Measurements from ENCODE around the gene STK16.

DNA sequence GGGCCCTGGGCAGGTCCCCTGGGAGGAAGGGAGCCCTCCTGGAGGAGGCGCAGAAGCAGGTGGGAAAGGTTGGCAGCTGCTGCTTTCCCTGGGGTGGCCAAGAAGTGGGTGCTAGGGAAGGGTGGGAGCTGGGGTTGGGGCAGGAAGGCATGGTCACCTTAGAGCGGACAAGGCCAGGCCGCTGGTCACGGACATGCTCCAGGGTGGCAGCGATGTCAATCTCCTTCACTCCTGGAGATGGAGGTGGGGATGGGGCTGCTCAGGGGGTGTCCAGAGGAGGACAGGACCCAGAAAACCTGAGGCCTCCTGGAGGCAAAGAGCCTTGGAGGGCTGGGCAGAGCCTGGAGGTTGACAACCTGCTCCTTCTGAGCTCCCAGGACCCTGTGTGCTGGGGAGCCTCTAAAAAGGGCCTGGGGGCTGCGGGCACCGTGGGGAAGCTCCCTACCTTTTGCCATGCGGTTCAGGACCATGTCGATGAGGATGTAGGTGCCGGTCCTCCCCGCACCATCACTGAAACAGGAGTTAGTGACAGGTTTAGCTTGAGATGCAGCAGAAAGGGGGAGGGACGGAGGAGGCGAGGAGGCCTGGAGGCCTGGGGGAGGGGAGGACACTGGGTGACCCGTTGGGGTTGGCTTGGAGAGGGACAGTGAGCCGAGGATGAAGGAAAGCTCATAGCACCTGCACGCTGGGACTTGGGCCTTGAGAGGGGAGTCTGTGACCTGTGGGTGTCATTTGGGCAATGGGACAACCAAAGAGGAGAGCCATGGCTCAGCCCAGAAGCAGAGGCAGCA is 45.3 kb downstream of the STK16 start:
- TF ChIP-seq, protein P1, sequence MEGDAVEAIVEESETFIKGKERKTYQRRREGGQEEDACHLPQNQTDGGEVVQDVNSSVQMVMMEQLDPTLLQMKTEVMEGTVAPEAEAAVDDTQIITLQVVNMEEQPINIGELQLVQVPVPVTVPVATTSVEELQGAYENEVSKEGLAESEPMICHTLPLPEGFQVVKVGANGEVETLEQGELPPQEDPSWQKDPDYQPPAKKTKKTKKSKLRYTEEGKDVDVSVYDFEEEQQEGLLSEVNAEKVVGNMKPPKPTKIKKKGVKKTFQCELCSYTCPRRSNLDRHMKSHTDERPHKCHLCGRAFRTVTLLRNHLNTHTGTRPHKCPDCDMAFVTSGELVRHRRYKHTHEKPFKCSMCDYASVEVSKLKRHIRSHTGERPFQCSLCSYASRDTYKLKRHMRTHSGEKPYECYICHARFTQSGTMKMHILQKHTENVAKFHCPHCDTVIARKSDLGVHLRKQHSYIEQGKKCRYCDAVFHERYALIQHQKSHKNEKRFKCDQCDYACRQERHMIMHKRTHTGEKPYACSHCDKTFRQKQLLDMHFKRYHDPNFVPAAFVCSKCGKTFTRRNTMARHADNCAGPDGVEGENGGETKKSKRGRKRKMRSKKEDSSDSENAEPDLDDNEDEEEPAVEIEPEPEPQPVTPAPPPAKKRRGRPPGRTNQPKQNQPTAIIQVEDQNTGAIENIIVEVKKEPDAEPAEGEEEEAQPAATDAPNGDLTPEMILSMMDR (IDR thresholded peaks at IDR 0.05; ENCODE audit: low read depth, low read length), result no peak
- no peak for TF ChIP-seq EZH2phosphoT487 (IDR thresholded peaks at IDR 0.05; ENCODE audit: low read depth)
